BE2C (cell line): ENCODE measurements around the gene NCAPD2.

Experiments
- DNase-seq: peaks from one replicate; pipeline ENCODE4 v3.0.0-alpha.2; 2020
- H3K27me3 ChIP-seq: fragments of 250-450 bp; sonication (Bioruptor Pico); 2 replicates; pipeline ENCODE4 v1.5.1; 2020; ENCODE audit warnings: mild to moderate bottlenecking
- H3K36me3 ChIP-seq: fragments of 250-450 bp; sonication (Bioruptor Pico); 2 replicates; pipeline ENCODE4 v1.5.1; 2020; ENCODE audit warnings: mild to moderate bottlenecking
- H3K4me1 ChIP-seq: fragments of 250-450 bp; sonication (Bioruptor Pico); 2 replicates; pipeline ENCODE4 v1.5.1; 2020
- H3K4me3 ChIP-seq: 2 replicates; pipeline ENCODE4 v1.5.1; 2011; ENCODE audit warnings: low read depth, low read length
- H3K9me3 ChIP-seq: fragments of 250-450 bp; sonication (Bioruptor Pico); 2 replicates; pipeline ENCODE4 v1.5.1; 2020
- TF ChIP-seq, protein P1 (sequence below): IDR thresholded peaks from 2 replicates; pipeline ENCODE4 v1.5.1; 2012; ENCODE audit warnings: mild to moderate bottlenecking, low read depth, low read length

Gene NCAPD2

GRCh38 chr12:6459004-6459337 is 34.9 kb upstream of the NCAPD2 start:
- H3K27me3 ChIP-seq: no peaks in the 10 kb centered on the region
- H3K36me3 ChIP-seq: peaks cover 35% of the 10 kb centered on the region
- H3K4me1 ChIP-seq: no peaks in the 10 kb centered on the region
- no peak for DNase-seq
- TF ChIP-seq, protein P1, sequence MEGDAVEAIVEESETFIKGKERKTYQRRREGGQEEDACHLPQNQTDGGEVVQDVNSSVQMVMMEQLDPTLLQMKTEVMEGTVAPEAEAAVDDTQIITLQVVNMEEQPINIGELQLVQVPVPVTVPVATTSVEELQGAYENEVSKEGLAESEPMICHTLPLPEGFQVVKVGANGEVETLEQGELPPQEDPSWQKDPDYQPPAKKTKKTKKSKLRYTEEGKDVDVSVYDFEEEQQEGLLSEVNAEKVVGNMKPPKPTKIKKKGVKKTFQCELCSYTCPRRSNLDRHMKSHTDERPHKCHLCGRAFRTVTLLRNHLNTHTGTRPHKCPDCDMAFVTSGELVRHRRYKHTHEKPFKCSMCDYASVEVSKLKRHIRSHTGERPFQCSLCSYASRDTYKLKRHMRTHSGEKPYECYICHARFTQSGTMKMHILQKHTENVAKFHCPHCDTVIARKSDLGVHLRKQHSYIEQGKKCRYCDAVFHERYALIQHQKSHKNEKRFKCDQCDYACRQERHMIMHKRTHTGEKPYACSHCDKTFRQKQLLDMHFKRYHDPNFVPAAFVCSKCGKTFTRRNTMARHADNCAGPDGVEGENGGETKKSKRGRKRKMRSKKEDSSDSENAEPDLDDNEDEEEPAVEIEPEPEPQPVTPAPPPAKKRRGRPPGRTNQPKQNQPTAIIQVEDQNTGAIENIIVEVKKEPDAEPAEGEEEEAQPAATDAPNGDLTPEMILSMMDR: no peak
- H3K4me3 ChIP-seq: no peak overlapping the region
- H3K9me3 ChIP-seq: no peaks in the 10 kb centered on the region

GRCh38 chr12:6460751-6461371 is 33.0 kb upstream of the NCAPD2 start:
- TF ChIP-seq, protein P1: no peak
- Histone ChIP-seq H3K27me3 (no peaks in the 10 kb centered on the region), H3K4me3 (no peak overlapping the region), H3K36me3 (peaks cover 50% of the 10 kb centered on the region), H3K4me1 (no peaks in the 10 kb centered on the region), H3K9me3 (no peaks in the 10 kb centered on the region)
- DNase-seq: no peak

DNA sequence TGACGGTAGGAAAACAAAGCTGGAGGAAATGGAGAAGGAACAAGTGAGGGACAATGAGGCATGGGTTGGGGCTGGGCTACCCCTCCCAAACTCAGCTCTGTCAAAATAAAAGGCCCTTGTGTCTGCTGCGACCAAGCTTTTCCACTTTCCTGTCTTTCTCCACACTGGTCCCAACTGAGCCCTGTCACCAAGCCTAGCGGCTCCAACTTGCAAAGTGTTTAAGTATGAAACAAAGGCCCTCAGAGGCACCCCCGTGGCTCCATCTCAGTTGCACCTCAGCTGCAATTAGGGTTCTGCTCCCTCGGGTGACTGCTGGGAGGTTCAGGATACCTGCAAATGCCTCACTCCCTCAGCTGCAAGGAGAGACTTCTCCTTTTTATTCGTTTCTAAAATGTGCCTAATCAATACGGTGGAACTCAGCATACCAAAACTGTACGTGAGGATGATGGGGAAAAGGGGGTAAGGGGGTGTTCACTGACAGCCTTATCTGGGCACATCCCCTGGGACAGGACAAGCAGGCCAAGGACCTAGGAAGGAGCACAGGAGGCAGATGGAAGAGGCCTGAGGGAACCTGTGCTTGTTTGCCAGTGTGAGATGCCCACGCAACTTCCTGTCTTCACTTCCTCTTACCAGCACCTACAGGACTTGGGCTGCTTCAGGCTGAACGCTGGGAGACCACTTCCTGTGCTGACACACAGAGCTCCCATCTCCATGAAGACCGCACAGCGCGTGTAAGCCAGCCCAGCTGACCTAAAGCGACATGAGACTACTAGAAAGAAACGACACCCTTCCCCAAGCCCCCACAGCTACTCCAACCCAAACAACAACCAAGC is 32.3 kb upstream of the NCAPD2 start:
- TF ChIP-seq, protein P1: no peak
- no peak for DNase-seq
- no peaks in the 10 kb centered on the region for H3K4me1 ChIP-seq

DNA sequence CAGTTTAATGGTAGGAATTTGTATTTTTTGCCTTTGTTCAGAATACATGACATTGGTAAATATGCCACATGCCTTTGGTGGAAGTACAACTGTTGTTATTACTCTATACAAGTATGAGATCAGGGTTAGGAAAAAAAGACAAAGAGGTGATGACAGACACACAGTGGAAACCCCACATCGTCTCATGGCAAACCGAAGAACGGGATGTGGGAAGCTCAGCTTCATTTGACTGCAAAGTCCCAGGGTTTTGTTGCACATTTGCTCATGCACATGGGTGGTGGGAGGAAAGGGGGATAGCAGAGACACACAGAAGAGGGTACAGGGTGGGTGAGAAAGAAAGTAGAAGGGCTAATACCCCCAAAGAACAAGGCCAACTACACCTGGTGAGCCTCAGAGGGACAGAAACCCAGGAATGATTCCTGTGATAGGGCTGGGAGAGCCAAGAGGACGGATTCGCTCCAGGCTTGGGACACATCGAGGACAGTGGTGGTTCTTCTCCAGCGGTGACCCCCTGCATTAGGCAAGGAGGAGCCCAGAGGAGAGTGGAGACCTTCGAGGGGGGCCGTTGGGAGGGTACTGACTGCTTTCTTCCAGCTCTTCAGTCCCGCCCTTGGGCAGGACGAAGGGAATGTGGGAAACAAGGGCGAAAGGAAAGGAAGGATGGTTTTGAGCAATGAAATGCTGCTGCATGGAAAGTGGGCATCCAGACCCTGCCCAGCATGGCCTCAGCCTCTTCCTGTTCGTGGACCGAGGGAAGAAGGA is 31.5 kb upstream of the NCAPD2 start:
- Histone ChIP-seq H3K36me3 (peaks cover 51% of the 10 kb centered on the region), H3K4me1 (no peaks in the 10 kb centered on the region), H3K27me3 (no peaks in the 10 kb centered on the region), H3K9me3 (no peaks in the 10 kb centered on the region), H3K4me3 (no peak overlapping the region)
- no peak for DNase-seq
- TF ChIP-seq, protein P1: no peak

More for the DNA sequence above, 32.3 kb upstream of the NCAPD2 start:
- Histone ChIP-seq H3K9me3 (no peaks in the 10 kb centered on the region), H3K36me3 (peaks cover 51% of the 10 kb centered on the region), H3K4me3 (no peak overlapping the region), H3K27me3 (no peaks in the 10 kb centered on the region)

DNA sequence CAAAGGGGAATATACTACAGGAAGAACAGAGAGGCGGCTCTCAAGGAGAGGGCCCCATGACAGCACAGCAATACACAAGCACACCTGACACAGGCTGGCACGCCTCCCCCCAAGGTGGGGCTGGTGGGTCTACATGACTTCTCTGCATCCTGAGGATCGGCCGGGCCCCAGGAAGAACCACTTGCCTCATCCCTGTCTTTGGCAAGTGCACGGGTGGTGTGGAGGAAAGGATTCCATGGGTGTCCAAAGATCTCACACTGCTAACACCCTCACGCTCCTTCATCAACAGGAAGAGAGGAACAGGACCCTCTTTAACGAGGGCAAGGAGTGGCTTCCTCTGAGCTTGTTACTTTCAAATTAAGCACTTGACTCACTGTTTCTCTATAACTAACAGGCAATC is 30.7 kb upstream of the NCAPD2 start:
- TF ChIP-seq, protein P1: no peak
- Histone ChIP-seq H3K9me3 (no peaks in the 10 kb centered on the region), H3K36me3 (peaks cover 45% of the 10 kb centered on the region), H3K27me3 (no peaks in the 10 kb centered on the region), H3K4me1 (no peaks in the 10 kb centered on the region), H3K4me3 (no peak overlapping the region)
- no peak for DNase-seq
